GM12875 (cell line): Measurements from ENCODE around the gene GIGYF2.

Experiments used
- H3K4me3 ChIP-seq: one replicate; pipeline ENCODE4 v1.5.1; 2011; ENCODE audit warnings: low read depth, low read length, control low read depth
- CTCF ChIP-seq: IDR thresholded peaks from 2 replicates; pipeline ENCODE4 v1.5.1; 2011; ENCODE audit warnings: low read depth, mild to moderate bottlenecking, control low read depth, inconsistent platforms, low read length, moderate library complexity, borderline replicate concordance; ENCODE audit not compliant: insufficient read depth

Gene GIGYF2

DNA sequence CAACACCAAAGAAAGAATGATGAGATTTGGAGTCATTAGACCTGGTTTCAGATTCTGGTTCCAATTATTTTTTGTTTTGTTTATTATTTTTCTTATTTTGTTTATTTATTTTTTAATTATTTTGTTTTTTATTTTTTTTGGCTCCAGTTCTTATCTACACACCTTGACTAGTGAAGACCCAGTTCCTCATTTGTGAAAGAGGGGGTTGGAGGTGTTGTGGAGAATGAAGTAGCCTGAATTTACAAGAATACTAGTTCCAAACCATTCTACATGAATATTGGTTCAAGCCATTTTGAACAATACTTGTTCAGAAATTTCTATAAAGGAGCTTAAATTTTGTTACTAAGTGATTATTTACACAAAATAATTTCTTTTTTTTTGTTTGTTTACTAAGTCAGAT lies 86.1 kb downstream of the GIGYF2 start:
- H3K4me3 ChIP-seq, result no peak overlapping the region
- TF ChIP-seq CTCF, result no peak

DNA sequence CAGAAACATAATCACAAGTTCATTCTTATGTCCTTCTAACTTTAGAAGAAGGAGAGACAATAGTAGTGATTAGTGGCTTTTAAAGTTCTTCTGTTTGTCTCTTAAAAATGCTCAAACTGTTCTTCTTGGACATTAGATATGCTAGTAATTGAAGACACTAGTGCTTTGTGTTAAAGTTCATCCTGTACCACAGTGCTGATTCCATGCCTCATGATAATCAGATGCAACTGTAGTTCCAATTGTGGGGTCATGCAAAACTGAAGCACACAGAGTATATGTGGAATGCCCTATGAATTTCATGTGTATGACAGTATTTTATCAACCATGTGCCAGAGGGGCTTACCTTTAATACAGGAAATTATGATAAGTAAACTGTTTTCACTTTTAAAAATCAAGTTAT lies 90.7 kb downstream of the GIGYF2 start:
- no peak for TF ChIP-seq CTCF
- no peak overlapping the region for H3K4me3 ChIP-seq

GRCh38 chr2:232789082-232789481 lies 92.0 kb downstream of the GIGYF2 start:
- no peak for TF ChIP-seq CTCF
- H3K4me3 ChIP-seq, result no peak overlapping the region

DNA sequence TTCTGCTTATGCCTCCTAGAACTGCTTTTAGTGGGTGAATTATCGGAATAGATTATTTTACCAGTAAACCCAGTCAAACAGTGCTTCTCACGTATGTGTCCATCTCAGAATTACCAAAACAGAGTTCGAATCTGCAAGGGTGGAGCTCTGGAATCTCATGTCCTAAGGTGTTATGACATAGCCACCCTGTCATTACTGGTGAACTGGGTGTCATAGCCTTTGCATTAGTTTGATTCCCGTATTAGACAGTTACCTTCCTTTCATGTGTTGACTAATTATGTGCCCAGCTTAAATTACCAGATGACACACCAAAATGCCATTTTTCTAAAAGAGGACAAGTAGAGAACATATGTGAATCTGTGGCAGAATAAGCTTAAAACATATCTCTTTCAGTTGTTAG lies 94.4 kb downstream of the GIGYF2 start:
- TF ChIP-seq CTCF, result no peak

DNA sequence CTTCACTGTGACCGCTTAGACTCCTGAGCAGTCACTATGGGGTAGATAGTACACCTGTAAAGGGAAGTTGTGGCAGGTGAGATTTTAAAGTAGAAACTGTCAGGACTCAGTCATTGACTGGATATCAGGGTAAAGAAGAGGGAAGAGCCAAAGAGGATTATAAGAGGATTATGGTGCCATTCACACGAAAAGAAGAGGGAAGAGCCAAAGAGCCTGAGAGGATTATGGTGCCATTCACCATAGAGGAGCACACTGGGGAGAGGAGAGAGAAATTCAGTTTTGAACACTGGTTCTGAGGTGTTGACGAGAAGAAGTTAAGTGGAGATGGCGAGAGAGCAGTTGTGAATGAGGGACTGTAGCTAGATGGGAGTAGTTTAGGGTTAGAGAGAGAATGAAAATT lies 96.1 kb downstream of the GIGYF2 start:
- TF ChIP-seq CTCF, result no peak

More for the DNA sequence above, 94.4 kb downstream of the GIGYF2 start:
- H3K4me3 ChIP-seq, result no peak overlapping the region

DNA sequence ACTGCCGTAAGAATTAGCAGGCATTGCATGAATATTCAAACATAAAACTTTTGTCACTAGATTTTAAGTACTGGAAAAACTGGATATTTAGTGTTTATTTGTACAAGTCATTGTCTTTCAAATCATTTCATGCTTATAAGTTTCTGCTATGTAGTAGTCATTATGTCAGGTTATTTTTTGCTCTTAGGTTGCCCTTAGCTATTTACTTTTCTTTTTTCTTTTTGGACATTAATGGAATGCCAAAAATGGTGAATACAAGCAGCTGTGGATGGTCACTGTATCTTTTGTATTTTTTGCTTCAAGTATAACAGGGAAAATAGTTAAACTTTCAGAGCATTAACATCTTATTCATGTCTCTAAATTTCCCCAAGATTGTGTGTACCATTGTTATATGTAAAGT lies 97.8 kb downstream of the GIGYF2 start:
- no peak for TF ChIP-seq CTCF
- H3K4me3 ChIP-seq, result no peak overlapping the region

More for the DNA sequence above, 96.1 kb downstream of the GIGYF2 start:
- no peak overlapping the region for H3K4me3 ChIP-seq

GRCh38 chr2:232795920-232796319 lies 98.8 kb downstream of the GIGYF2 start:
- TF ChIP-seq CTCF, result no peak
- H3K4me3 ChIP-seq, result no peak overlapping the region
